ENCODE data around the gene C2CD4C. TPM values are rescaled to one million over a fixed set of nuclear protein-coding genes. Genes with fewer than 3 reads are reported as not detected.

C2CD4C gene
- total RNA-seq, 4 donors from 2014 or later = 0.44 to 6.8 (median 0.51) TPM; not detected in 1

DNA sequence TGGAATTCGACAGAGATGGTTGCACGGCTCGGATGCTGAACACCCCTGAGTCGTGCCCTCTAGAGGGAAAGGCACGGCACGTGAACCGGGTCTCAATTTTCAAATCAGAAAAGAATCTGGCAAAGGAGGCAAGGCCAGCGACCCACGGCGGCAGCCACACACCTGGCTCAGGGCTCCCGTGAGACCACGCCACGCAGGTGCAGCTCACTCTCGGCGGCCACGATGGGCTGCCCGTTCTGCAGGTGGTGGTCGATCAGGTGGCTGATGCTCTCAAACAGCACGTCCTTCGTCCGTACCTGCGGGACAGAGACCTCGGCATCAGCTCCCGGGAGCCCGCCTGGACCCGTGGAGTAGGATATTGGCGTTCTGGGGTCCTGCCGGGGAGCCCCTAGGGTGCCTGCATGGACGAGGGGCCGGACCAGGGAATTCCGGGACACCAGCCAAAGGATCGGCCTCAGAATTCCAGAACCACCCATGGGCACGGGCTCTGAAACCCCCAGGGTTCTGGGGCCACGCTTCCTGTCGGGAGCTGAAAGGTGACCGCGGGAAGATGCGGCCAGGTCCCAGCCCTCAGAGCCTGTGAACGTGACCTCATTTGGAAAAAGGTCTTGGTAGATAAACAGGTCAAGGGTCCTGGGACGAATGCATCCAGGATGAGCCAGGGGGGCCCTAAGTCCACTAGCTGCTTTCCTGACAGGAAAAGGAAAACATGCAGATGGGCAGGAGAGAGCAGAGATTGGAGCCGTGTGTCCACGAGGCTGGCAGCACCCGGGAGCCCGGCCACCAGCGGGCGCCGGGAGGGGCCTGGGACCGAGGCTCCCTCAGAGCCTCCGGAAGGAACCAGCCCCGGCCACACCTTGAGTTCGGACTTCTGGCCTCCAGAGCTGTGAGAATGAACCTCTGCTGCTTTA is 10.1 kb upstream of the C2CD4C start:
- TF ChIP-seq, protein P1, sequence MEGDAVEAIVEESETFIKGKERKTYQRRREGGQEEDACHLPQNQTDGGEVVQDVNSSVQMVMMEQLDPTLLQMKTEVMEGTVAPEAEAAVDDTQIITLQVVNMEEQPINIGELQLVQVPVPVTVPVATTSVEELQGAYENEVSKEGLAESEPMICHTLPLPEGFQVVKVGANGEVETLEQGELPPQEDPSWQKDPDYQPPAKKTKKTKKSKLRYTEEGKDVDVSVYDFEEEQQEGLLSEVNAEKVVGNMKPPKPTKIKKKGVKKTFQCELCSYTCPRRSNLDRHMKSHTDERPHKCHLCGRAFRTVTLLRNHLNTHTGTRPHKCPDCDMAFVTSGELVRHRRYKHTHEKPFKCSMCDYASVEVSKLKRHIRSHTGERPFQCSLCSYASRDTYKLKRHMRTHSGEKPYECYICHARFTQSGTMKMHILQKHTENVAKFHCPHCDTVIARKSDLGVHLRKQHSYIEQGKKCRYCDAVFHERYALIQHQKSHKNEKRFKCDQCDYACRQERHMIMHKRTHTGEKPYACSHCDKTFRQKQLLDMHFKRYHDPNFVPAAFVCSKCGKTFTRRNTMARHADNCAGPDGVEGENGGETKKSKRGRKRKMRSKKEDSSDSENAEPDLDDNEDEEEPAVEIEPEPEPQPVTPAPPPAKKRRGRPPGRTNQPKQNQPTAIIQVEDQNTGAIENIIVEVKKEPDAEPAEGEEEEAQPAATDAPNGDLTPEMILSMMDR (IDR thresholded peaks at IDR 0.05; ENCODE audit: low read depth) = no peak

DNA sequence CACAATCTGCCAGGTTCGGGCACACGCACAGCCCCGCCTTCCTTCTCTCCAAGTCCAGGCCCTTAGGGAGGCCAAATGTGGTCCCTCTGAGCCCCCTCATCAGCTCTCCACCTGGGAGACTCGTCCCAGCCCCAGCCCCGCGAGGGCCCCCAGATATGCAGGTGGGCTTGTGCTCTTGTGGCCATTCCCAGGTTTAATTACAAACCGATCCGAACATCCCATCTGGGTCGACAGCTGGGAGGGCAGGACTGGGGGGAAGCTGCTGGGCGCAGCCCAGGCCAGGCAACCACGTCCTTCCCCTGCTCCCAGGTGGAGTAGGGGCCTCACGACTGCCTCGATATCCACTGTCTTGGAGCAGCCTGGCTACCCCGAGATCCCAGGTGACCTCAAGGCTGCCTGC is 7.5 kb upstream of the C2CD4C start:
- TF ChIP-seq, protein P1 (IDR thresholded peaks at IDR 0.05; ENCODE audit: low read depth) = no peak

GRCh38 chr19:415292-415691 is 6.3 kb upstream of the C2CD4C start:
- TF ChIP-seq, protein P1 (IDR thresholded peaks at IDR 0.05; ENCODE audit: low read depth) = no peak

DNA sequence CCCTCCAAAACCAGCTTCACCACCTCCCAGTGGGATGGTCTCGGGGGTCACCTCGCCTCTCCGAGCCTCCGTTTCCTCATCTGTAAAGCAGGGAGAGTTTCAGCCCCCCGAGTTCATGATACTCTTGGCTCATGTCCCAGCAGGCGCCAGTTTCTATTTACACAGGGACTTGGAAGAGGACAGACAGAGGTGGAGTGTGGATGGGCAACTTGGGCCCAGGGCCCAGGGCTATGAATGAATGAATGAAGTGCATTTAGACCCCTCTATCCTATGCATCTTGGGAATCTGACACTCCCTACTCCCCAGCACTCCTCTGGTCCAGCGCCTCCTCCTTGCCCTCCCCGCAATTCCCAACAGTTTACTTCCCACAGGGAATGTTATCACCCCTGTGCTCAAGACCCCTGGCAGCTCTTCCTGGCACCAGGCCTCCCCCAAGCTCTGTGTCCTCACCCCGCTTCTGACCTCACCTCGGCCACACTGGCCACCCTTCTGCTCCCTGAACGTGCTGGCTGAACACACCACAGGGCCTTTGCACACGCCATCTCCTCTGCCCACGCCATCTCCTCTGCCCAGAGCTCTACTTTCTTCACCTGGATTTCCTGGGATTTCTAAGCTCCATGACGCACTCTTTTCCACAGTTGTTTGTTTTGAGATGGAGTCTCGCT is 4.9 kb upstream of the C2CD4C start:
- TF ChIP-seq, protein P1 (IDR thresholded peaks at IDR 0.05; ENCODE audit: low read depth) = no peak

GRCh38 chr19:412356-413355 is 3.7 kb upstream of the C2CD4C start:
- TF ChIP-seq, protein P1 (IDR thresholded peaks at IDR 0.05; ENCODE audit: low read depth) = no peak

GRCh38 chr19:411723-412355 is 2.9 kb upstream of the C2CD4C start:
- TF ChIP-seq, protein P1 (IDR thresholded peaks at IDR 0.05; ENCODE audit: low read depth) = no peak

All from subcutaneous adipose tissue (tissue), 4 donors.